Keratinocyte (primary cell): ENCODE results near the gene CCDC18. TPM values are rescaled to one million over a fixed set of nuclear protein-coding genes. Genes with fewer than 3 reads are reported as not detected.

Experiments
- DNase-seq: peaks from one replicate; pipeline ENCODE4 v3.0.0-alpha.2; 2011; ENCODE audit warnings: low read depth, missing footprints, low spot score
- FAIRE-seq: peaks from 2 replicates; lab custom pipeline; 2011; peaks lifted over from hg19 to GRCh38; lab: Jason Lieb, UNC
- H2AFZ ChIP-seq: 2 replicates; pipeline ENCODE4 v1.6.0; 2012; ENCODE audit warnings: low read length, control low read depth, inconsistent platforms; ENCODE audit not compliant: control insufficient read depth
- H3K27ac ChIP-seq: 2 replicates; pipeline ENCODE4 v1.5.1; 2011; ENCODE audit warnings: low read length; ENCODE audit not compliant: control insufficient read depth, insufficient read depth
- H3K27me3 ChIP-seq: 3 replicates; pipeline ENCODE4 v1.6.0; 2011; ENCODE audit warnings: low read length; ENCODE audit not compliant: control insufficient read depth, insufficient read depth; ENCODE audit errors: extremely low read depth
- H3K36me3 ChIP-seq, 2 experiments: 2 replicates in 1 of 2; 3 replicates in 1 of 2; pipeline ENCODE4 v1.5.1; 2011; ENCODE audit warnings: low read length in 2 of 2, mild to moderate bottlenecking in 1 of 2; ENCODE audit not compliant: control insufficient read depth in 2 of 2, insufficient read depth in 2 of 2; ENCODE audit errors: extremely low read depth in 1 of 2
- H3K4me1 ChIP-seq: 3 replicates; pipeline ENCODE4 v1.5.1; 2011; ENCODE audit warnings: low read length; ENCODE audit not compliant: control insufficient read depth, insufficient read depth; ENCODE audit errors: extremely low read depth
- H3K4me2 ChIP-seq: 3 replicates; pipeline ENCODE4 v1.6.0; 2011; ENCODE audit warnings: low read depth, low read length; ENCODE audit not compliant: control insufficient read depth, insufficient read depth; ENCODE audit errors: extremely low read depth
- H3K4me3 ChIP-seq, 3 experiments: fragments of 200-600 bp in 1 of 3; sonication (generic) in 1 of 3; 2 replicates in 2 of 3; 3 replicates in 1 of 3; pipeline ENCODE4 v1.5.1; 2011 to 2016; ENCODE audit warnings: low read length in 3 of 3, mild to moderate bottlenecking in 3 of 3, control low read depth in 2 of 3, inconsistent platforms in 1 of 3, low read depth in 1 of 3, mixed read lengths in 1 of 3, mixed run types in 1 of 3, moderate library complexity in 1 of 3; ENCODE audit not compliant: control insufficient read depth in 2 of 3, insufficient read depth in 2 of 3; ENCODE audit errors: extremely low read depth in 1 of 3
- H3K79me2 ChIP-seq: 2 replicates; pipeline ENCODE4 v1.6.0; 2012; ENCODE audit warnings: low read length; ENCODE audit not compliant: control insufficient read depth, insufficient read depth
- H3K9ac ChIP-seq: 3 replicates; pipeline ENCODE4 v1.6.0; 2011; ENCODE audit warnings: low read length; ENCODE audit not compliant: control insufficient read depth, insufficient read depth; ENCODE audit errors: extremely low read depth
- H3K9me1 ChIP-seq: 3 replicates; pipeline ENCODE4 v1.6.0; 2011; ENCODE audit warnings: low read length; ENCODE audit not compliant: control insufficient read depth, insufficient read depth; ENCODE audit errors: extremely low read depth
- H3K9me3 ChIP-seq: 2 replicates; pipeline ENCODE4 v1.5.1; 2012; ENCODE audit warnings: low read depth, low read length; ENCODE audit not compliant: control insufficient read depth
- H4K20me1 ChIP-seq: 3 replicates; pipeline ENCODE4 v1.6.0; 2011; ENCODE audit warnings: low read length; ENCODE audit not compliant: control insufficient read depth, insufficient read depth; ENCODE audit errors: extremely low read depth
- CTCF ChIP-seq, 3 experiments: IDR thresholded peaks in 1 of 3; conservative IDR thresholded peaks in 1 of 3; optimal IDR thresholded peaks in 1 of 3; 2 replicates in 2 of 3; 3 replicates in 1 of 3; pipeline versions ENCODE3 to v1.5.1; 2011; ENCODE audit warnings: low read length in 3 of 3, mild to moderate bottlenecking in 3 of 3, moderate library complexity in 2 of 3, control low read depth in 1 of 3, inconsistent platforms in 1 of 3; ENCODE audit not compliant: insufficient read depth in 2 of 3; ENCODE audit errors: extremely low read depth in 1 of 3
- EZH2 ChIP-seq: IDR thresholded peaks from one replicate; pipeline ENCODE4 v1.6.1; 2012; ENCODE audit warnings: inconsistent platforms, mild to moderate bottlenecking, low read length, moderate library complexity
- dilution Hi-C: fragments of 300-500 bp; cut with MboI; formaldehyde crosslinking; loops from one replicate; pipeline ENCODE4 v1.7.0; 2020; ENCODE audit warnings: low sequenced_read_pairs; ENCODE audit not compliant: extremely low pct_ligation_motif_present
- polyA plus RNA-seq, 5 experiments: library from polyadenylated mRNA; depleted of rRNA in 3 of 5; stranded (reverse) in 3 of 5; stranded (forward) in 1 of 5; unstranded in 1 of 5; fragments of >200 nt; gene quantifications; 1 replicate in 1 of 5; 2 replicates in 3 of 5; 3 replicates in 1 of 5; pipeline versions ENCODE4 v1.2.1 to v1.2.3, GENCODE V29; 2011 to 2012; ENCODE audit warnings: missing spikeins in 2 of 5, low read depth in 1 of 5, low replicate concordance in 1 of 5
- small RNA-seq, 3 experiments: library from RNA; depleted of rRNA; stranded (forward); fragments of <200 nt; gene quantifications; one replicate each; pipeline ENCODE3, GENCODE V24; 2012; ENCODE audit warnings: low read depth in 3 of 3, low replicate concordance in 1 of 3; ENCODE audit not compliant: insufficient read length in 3 of 3

CCDC18 gene
- polyA plus RNA-seq, 1 donor (not counting 4 experiments of a cell fraction or from before 2014, with no cell fraction given) = 6.0 TPM

- dilution Hi-C loops = no loop called here
- Histone ChIP-seq H4K20me1 (no peaks in the 10 kb centered on the region), H3K4me2 (peak overlapping the region; percentile 81), H3K36me3 (no peaks in the 10 kb centered on the region), H3K9ac (no peak overlapping the region), H3K9me1 (peaks cover 3% of the 10 kb centered on the region), H2AFZ (peak overlapping the region; percentile 41), H3K27me3 (no peaks in the 10 kb centered on the region), H3K4me3 (peak overlapping the region in 1 of 3 experiments; percentile 34), H3K9me3 (no peaks in the 10 kb centered on the region), H3K79me2 (no peaks in the 10 kb centered on the region), H3K4me1 (peaks cover 41% of the 10 kb centered on the region), H3K27ac (peak overlapping the region; percentile 50)
- FAIRE-seq (no peak), DNase-seq (no peak)
- no peak for TF ChIP-seq CTCF (optimal IDR thresholded peaks at IDR 0.05 in 1 of 3, IDR thresholded peaks at IDR 0.05 in 1 of 3, conservative IDR thresholded peaks at IDR 0.05 in 1 of 3; ENCODE audit: extremely low read depth in 1 of 3, insufficient read depth in 2 of 3, low read length in 3 of 3)
- no peak for TF ChIP-seq EZH2
Measured at GRCh38 chr1:93323185-93323820, 142.8 kb downstream of the CCDC18 start.

GRCh38 chr1:93324486-93325464, 144.3 kb downstream of the CCDC18 start:
- TF ChIP-seq EZH2 (no peak), CTCF (optimal IDR thresholded peaks at IDR 0.05 in 1 of 3, IDR thresholded peaks at IDR 0.05 in 1 of 3, conservative IDR thresholded peaks at IDR 0.05 in 1 of 3; ENCODE audit: extremely low read depth in 1 of 3, insufficient read depth in 2 of 3, low read length in 3 of 3) (no peak)
- Histone ChIP-seq H3K9me3 (no peaks in the 10 kb centered on the region), H3K9me1 (peaks cover 3% of the 10 kb centered on the region), H3K27me3 (no peaks in the 10 kb centered on the region), H4K20me1 (no peaks in the 10 kb centered on the region), H3K36me3 (no peaks in the 10 kb centered on the region), H3K27ac (peak overlapping the region; percentile 87), H3K4me2 (peak overlapping the region; percentile 72), H3K4me3 (peak overlapping the region in 2 of 3 experiments; percentile 51 to 54), H3K79me2 (no peaks in the 10 kb centered on the region), H2AFZ (peak overlapping the region; percentile 31), H3K9ac (peak overlapping the region; percentile 67), H3K4me1 (peaks cover 41% of the 10 kb centered on the region)
- dilution Hi-C loops = no loop called here
- DNase-seq = peak; percentile 77
- peak; percentile 96 for FAIRE-seq

Small RNA genes within 50 kb of the gene (small RNA-seq; reads per million reads assigned to genes)
- gene AC126124.1 (0 reads per million in 3 experiments), gene AL139421.1 (0 reads per million in 3 experiments)

Other genes starting within 250 kb of the CCDC18 start
- 18.6 to 22.0 TPM (median 19.4 TPM) in 3 replicates for gene DIPK1A, start 219.3 kb upstream of the CCDC18 start, polyA plus RNA-seq
- gene MTF2, start 101.4 kb upstream of the CCDC18 start, polyA plus RNA-seq = 15.9 to 24.8 TPM (median 19.6 TPM) in 3 replicates
- gene TMED5, start 311 bp upstream of the CCDC18 start, polyA plus RNA-seq = 34.5 to 55.4 TPM (median 35.2 TPM) in 3 replicates
- 29.2 to 47.9 TPM (median 34.4 TPM) in 3 replicates for gene DR1, start 165.2 kb downstream of the CCDC18 start, polyA plus RNA-seq